GM18870 (cell line): ENCODE measurements around the gene TMEM117.
"Not testable (repeated sequence)": the region's sequence is repeated elsewhere in the genome, so short reads cannot be mapped to it uniquely, and the experiment has no call there.

ENCODE experiments used
- ATAC-seq: cut with Tn5 transposase; IDR thresholded peaks from one replicate; pipeline ENCODE4 v1.9.1; 2021; ENCODE audit warnings: moderate library complexity; ENCODE audit not compliant: unreplicated experiment

Gene TMEM117

GRCh38 chr12:44367136-44367535, 531.3 kb downstream of the TMEM117 start:
- no peak for ATAC-seq

- ATAC-seq, result no peak
Observed at GRCh38 chr12:44367916-44368315, 532.0 kb downstream of the TMEM117 start.

- no peak for ATAC-seq
Observed at GRCh38 chr12:44369998-44370397, 534.1 kb downstream of the TMEM117 start.

GRCh38 chr12:44370982-44371381, 535.1 kb downstream of the TMEM117 start:
- no peak for ATAC-seq

- ATAC-seq, result no peak
Observed at GRCh38 chr12:44372259-44372658, 536.4 kb downstream of the TMEM117 start.

- ATAC-seq, result peak; percentile 46
Observed at GRCh38 chr12:44375694-44376093, 539.8 kb downstream of the TMEM117 start.

GRCh38 chr12:44377443-44378187, 541.7 kb downstream of the TMEM117 start:
- ATAC-seq, result no peak

- ATAC-seq, result not testable (repeated sequence)
Observed at GRCh38 chr12:44379113-44379512, 543.2 kb downstream of the TMEM117 start.

GRCh38 chr12:44379831-44380230, 544.0 kb downstream of the TMEM117 start:
- no peak for ATAC-seq

GRCh38 chr12:44380861-44381260, 545.0 kb downstream of the TMEM117 start:
- no peak for ATAC-seq

GRCh38 chr12:44381341-44381740, 545.5 kb downstream of the TMEM117 start:
- no peak for ATAC-seq

GRCh38 chr12:44384136-44384535, 548.3 kb downstream of the TMEM117 start:
- no peak for ATAC-seq

GRCh38 chr12:44385964-44386363, 550.1 kb downstream of the TMEM117 start:
- ATAC-seq, result no peak

- no peak for ATAC-seq
Observed at GRCh38 chr12:44387581-44387980, 551.7 kb downstream of the TMEM117 start.

- no peak for ATAC-seq
Observed at GRCh38 chr12:44389038-44389437, 553.2 kb downstream of the TMEM117 start.

- ATAC-seq, result no peak
Observed at GRCh38 chr12:44389896-44390295, 554.0 kb downstream of the TMEM117 start.

- ATAC-seq, result no peak
Observed at GRCh38 chr12:44397631-44398030, 561.8 kb downstream of the TMEM117 start.

GRCh38 chr12:44403185-44403584, 567.3 kb downstream of the TMEM117 start:
- ATAC-seq, result no peak

- ATAC-seq, result no peak
Observed at GRCh38 chr12:44405297-44405696, 569.4 kb downstream of the TMEM117 start.

GRCh38 chr12:44422559-44422958, 586.7 kb downstream of the TMEM117 start:
- ATAC-seq, result no peak

- no peak for ATAC-seq
Observed at GRCh38 chr12:44428825-44429224, 592.9 kb downstream of the TMEM117 start.

GRCh38 chr12:44431647-44432343, 595.9 kb downstream of the TMEM117 start:
- ATAC-seq, result peak; percentile 85
